C1 segment of cervical spinal cord (tissue), 14 donors: ENCODE results near the gene PDZK1IP1.

Experiments used
- DNase-seq, 14 donors: peaks; one replicate each; lab custom pipeline; 2025; lab: John Stamatoyannopoulos, UW

PDZK1IP1 gene

DNA sequence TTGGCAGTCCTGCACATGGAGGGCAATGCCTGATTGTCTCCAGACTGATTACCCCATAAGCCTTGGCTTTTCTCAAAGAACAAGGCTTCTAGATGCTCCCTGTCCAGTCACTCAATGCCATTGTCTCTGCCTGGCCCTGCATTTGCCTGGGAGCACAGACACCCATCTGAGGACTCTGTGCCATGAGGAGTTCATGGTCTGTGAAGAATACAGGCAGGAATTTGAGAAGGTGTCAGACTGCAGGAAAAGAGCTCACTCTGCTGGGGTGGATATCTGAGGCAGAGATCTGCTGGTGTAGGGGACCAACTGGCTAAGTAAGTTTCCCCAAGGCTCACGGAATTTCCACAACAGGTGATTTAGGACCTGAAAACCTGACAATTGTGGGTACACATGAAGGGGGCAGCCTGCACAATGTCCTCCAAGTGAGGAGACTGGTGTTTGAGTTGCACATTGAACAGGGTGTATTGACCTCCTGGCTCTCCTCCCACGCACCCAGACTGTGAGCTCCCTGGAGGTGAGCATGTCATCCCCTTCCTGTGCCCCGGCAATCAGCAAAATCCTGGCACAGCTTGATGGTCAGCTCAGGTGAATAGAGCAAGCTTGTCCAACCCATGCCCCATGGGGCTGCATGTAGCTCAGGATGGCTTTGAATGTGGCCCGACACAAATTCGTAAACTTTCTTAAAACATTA lies 51.8 kb downstream of the PDZK1IP1 start:
- no peak for DNase-seq

GRCh38 chr1:47137198-47137597 lies 52.6 kb downstream of the PDZK1IP1 start, which contains the start of gene CYP4A22:
CYP4A22 (plus strand) TSS chr1:47137441; CDS start chr1:47137486, 45 bp downstream.
- DNase-seq, result no peak
